Prostate gland (tissue), 2 donors: ENCODE data around the gene FCN2.

Experiments used
- CTCF ChIP-seq, 4 experiments: fragments of 200-600 bp in 2 of 4; fragments of 450-650 bp in 2 of 4; sonication (generic) in 2 of 4; IDR thresholded peaks; 1 replicate in 3 of 4; 2 replicates in 1 of 4; pipeline ENCODE4 v1.5.1; 2016 to 2019; ENCODE audit warnings: antibody characterized with exemption in 4 of 4, mild to moderate bottlenecking in 2 of 4, moderate library complexity in 2 of 4
- POLR2A ChIP-seq: fragments of 450-650 bp; IDR thresholded peaks from one replicate; pipeline ENCODE4 v1.6.1; 2016; ENCODE audit warnings: antibody characterized with exemption, mild to moderate bottlenecking

DNA sequence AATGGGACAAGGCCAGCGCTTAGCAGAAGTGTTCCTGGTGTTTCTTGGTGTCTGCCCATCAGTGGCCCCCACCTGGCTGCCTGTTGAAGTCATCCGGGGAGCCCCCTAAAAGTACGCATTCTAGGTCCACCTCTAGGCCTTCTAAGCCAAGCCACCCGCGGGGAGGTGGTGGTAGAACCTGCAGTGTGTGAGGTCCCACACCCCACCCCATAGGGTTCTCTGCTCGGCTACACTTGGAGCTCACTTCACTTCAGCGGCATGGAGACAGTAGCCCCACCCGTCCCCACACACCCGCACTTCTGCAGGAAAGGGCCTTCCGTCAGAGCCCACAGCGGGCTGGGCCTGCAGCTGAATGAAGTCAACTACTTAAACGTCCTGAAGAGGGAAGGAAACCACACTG, 29.6 kb upstream of the FCN2 start:
- TF ChIP-seq CTCF (IDR thresholded peaks at IDR 0.05) (no peak), POLR2A (no peak)
